ENCODE results near the gene TCF4.

DNA sequence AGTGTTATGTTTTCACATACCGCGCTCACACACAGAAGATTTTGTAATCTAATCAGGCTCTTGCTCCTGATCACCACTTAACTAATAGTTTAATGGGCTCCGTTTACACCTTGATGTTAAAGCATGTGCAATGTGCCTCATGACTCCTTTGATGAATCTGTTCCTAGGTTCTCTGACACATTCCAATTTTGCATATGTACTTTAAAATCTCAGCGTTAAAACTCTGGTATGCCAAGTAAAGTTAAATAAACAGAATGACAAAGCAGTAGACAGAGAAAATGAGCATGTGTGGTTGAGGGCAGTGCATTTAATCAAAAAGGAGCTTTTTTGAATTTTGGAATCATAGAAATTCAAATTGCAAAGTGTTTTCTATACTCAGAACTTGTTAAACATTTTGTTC lies 96.4 kb downstream of the TCF4 start:
- TF ChIP-seq POLR2AphosphoS5 (IDR thresholded peaks at IDR 0.05; ENCODE audit: low read depth, low read length) (no peak), POLR2A (IDR thresholded peaks at IDR 0.05; ENCODE audit: low read depth, low read length) (no peak), TAF1 (IDR thresholded peaks at IDR 0.05; ENCODE audit: low read depth, low read length) (no peak), SPI1 (IDR thresholded peaks at IDR 0.05; ENCODE audit: low read depth, low read length) (no peak), POU2F2 (IDR thresholded peaks at IDR 0.05; ENCODE audit: low read depth, low read length) (no peak), PAX5 (IDR thresholded peaks at IDR 0.05; ENCODE audit: insufficient read depth, low read length, severe bottlenecking) (no peak)
